HG03565 (cell line): ENCODE measurements around the gene SLC24A4.

ENCODE experiments used
- ATAC-seq: cut with Tn5 transposase; IDR thresholded peaks from one replicate; pipeline ENCODE4 v1.9.1; 2021; ENCODE audit warnings: mild to moderate bottlenecking, moderate library complexity; ENCODE audit not compliant: unreplicated experiment

The SLC24A4 gene

GRCh38 chr14:92451755-92452154 lies 128.8 kb downstream of the SLC24A4 start:
- ATAC-seq: no peak

GRCh38 chr14:92452471-92452870 lies 129.5 kb downstream of the SLC24A4 start:
- ATAC-seq: no peak

GRCh38 chr14:92453691-92454090 lies 130.7 kb downstream of the SLC24A4 start:
- no peak for ATAC-seq

GRCh38 chr14:92455231-92455630 lies 132.3 kb downstream of the SLC24A4 start:
- no peak for ATAC-seq

GRCh38 chr14:92456215-92457015 lies 133.4 kb downstream of the SLC24A4 start:
- ATAC-seq: no peak

- no peak for ATAC-seq
Measured at GRCh38 chr14:92457016-92457565, 134.1 kb downstream of the SLC24A4 start.

- ATAC-seq: no peak
Measured at GRCh38 chr14:92458136-92459029, 135.4 kb downstream of the SLC24A4 start.

GRCh38 chr14:92459030-92459949 lies 136.3 kb downstream of the SLC24A4 start:
- ATAC-seq: no peak

GRCh38 chr14:92459950-92460421 lies 137.0 kb downstream of the SLC24A4 start:
- no peak for ATAC-seq

GRCh38 chr14:92460541-92460915 lies 137.6 kb downstream of the SLC24A4 start:
- no peak for ATAC-seq

GRCh38 chr14:92460916-92461579 lies 138.1 kb downstream of the SLC24A4 start:
- no peak for ATAC-seq

- no peak for ATAC-seq
Measured at GRCh38 chr14:92461891-92462290, 138.9 kb downstream of the SLC24A4 start.

GRCh38 chr14:92462568-92462967 lies 139.6 kb downstream of the SLC24A4 start:
- no peak for ATAC-seq

GRCh38 chr14:92463141-92463540 lies 140.2 kb downstream of the SLC24A4 start:
- ATAC-seq: no peak

GRCh38 chr14:92464156-92464555 lies 141.2 kb downstream of the SLC24A4 start:
- no peak for ATAC-seq

- no peak for ATAC-seq
Measured at GRCh38 chr14:92464716-92465115, 141.8 kb downstream of the SLC24A4 start.

GRCh38 chr14:92465353-92466055 lies 142.5 kb downstream of the SLC24A4 start:
- ATAC-seq: no peak

GRCh38 chr14:92466059-92466458 lies 143.1 kb downstream of the SLC24A4 start:
- no peak for ATAC-seq

- ATAC-seq: no peak
Measured at GRCh38 chr14:92469515-92469914, 146.6 kb downstream of the SLC24A4 start.
